Stimulated activated naive CD8-positive, alpha-beta T cell treated with anti-CD3 and anti-CD28 coated beads, Interleukin-15, Interleukin-2, amounts not matched to agents 100 U/mL and 50 U/mL, for 24 hours (primary cell): ENCODE data around the gene PPP1R14B.
A peak's percentile ranks its signal among the peaks of the same experiment; 100 is the strongest.

Source experiments
- ATAC-seq: fragments of 150-1000 bp; cut with Tn5 transposase; one replicate; pipeline ENCODE4 v1.10.0; 2021
- DNase-seq: peaks from one replicate; pipeline ENCODE4 v3.0.0; 2021

Gene PPP1R14B

DNA sequence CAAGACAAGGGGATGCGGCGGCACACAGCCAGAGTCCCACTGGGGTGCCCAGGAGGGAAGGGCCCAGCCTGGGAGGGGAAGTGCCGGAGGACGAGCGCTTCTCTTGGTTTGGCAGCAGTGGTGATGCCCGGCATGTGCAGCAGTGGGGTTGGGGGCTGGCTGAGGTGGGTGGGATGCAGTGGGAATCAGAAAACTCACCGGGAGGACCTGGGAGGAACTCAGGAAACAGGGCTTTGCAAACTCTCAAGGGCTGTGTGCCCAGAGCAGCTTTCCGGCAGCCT lies 37.2 kb downstream of the PPP1R14B start:
- ATAC-seq (no peak), DNase-seq (no peak)

DNA sequence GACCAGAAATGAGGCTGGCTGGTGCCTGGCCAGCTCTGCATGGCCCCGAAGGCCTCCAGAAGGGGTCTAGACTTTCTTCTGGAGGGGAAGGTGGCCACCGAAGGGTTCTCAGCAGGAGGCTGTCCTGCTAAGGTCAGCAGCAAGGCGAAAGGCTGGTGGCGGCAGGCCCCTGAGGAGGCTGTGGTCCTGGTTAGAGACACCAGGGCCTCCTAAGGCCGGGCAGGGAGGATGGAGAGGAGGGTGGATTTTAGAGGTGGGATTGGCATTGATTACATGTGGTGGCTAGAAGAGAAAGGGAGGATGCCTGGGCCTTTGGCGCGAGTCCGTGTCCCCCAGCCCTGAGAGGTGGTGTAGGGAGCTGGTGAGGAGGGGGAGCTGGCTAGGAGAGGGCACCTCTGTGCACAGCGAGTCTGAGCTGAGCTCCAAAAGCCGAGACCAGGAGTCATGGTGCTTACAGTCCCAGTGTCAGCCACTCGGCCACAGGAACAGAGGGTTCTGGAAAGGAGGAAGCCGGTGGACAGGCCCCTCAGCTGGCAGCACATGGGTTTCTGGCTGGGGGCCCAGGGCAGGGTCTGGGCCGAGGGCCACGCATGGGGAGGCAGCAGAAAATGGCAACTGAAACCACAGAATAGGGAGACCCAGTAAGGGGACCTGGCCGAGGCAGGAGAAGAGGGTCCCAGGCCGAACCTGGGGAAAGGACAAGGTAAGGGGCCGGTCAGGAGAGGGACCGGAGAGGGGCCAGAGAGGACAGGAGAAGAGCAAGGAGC lies 37.8 kb downstream of the PPP1R14B start:
- DNase-seq (no peak), ATAC-seq (no peak)

DNA sequence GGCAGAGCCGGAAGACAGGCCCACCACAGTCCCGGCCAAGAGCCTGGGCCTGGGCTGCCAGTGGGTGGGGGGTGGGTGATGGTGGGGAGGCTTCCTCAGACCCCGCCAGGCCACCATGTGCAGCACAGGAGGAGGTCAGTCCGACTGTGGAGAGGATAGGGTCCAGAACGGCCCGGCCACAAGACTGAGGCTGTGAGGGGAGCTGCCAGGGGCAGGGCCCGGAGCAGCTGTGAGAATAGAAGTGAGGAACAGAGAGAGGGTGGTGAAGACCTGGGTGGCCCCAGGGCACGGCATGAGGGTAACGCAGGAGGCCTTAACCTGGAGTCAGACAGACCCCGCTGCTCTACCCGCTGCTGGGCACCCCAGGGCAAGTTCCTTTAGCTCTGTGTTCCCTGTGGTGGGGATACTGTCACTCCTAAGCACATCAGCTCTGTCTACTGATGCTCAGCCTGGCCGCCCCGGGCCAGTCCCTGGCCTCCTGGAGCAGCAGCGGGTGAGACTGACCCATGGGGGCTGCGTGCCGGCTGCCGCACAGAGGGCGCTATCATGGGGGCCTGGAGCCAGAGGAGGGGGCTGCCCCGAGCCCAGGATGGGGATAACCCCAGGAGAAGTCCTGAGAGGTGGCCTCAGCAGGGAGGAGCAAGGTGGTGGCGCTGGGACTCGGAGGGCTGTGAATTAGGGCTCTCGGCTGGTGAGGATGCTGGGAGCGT lies 38.5 kb downstream of the PPP1R14B start:
- ATAC-seq (no peak), DNase-seq (no peak)

DNA sequence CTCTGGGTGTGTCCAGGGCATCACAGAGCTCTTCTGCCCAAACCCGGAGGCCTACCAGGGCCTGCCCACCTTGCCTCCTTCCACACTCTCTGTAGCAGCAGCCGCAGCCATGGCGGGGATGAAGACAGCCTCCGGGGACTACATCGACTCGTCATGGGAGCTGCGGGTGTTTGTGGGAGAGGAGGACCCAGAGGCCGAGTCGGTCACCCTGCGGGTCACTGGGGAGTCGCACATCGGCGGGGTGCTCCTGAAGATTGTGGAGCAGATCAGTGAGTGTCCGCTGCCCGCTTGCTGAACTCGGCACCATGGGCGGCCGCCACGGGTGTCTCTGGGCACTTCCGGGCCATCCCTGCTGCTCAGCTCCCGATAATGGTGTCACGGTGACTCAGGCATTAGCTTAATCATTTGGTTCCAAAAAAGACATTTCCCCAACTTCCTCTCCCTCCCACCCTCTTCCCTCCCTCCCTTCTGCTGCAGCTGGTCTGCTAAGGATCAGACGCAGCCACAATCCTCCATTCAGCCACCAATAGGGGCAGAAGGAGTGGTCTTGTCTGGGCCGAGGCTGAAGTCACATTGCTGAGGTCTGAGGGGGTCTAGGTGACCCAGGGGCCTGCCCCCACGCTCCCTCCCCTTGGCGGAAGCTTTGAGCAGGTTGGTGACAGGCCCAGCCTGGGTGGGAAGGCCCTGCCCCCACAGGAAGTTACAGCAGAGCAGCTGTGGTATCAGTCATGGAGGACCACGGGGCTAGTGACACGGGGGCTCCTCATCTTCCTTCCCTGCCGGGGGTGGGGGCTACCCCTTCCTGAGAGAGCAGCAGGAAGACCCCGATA lies 39.3 kb downstream of the PPP1R14B start:
- ATAC-seq (peak; percentile 84), DNase-seq (peak; percentile 89)

DNA sequence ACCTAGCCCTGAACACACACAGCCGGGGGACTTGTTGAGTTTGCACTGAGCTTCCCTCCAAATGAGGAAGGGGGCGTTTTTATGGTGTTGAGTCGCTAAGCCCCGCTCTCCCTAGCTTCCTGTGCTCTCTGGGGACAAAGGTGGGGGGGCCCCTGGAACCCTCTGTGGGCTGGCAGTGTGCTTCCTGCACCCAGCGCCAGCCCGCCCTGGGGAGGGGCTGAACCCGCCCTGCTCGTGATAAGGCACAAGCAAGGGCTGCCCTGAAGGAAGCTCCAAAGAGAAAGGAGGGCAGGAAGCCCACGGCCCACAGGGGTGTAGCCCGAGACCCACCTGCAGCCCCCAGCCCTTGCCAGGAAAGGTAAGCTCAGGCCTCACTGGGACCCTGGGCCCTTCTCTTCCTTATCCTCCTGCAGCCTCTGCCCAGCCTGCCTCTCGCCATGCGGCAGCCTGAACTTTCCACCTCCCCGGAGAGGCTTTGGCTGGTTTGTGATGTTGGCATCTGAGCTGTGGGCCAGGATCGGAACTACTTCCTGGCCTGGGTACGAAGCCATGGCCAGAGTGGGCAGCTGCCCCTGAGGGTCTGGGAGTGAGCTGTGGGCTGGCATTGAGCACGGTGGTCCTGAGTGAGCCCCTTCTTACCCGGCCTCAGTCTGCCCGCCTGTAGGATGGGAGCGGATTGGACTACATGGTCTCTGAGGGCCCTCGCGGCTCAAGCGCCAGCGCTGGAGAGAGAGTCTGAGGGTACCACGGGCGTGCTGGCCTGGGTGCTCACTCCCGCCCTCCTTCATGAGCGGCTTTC lies 40.1 kb downstream of the PPP1R14B start, which contains the start of gene FERMT3:
FERMT3 (plus strand) TSS at position 265 of the 799 bp plus-strand sequence. CDS start 644 bp downstream, outside the sequence.
- DNase-seq = peak; percentile 85

DNA sequence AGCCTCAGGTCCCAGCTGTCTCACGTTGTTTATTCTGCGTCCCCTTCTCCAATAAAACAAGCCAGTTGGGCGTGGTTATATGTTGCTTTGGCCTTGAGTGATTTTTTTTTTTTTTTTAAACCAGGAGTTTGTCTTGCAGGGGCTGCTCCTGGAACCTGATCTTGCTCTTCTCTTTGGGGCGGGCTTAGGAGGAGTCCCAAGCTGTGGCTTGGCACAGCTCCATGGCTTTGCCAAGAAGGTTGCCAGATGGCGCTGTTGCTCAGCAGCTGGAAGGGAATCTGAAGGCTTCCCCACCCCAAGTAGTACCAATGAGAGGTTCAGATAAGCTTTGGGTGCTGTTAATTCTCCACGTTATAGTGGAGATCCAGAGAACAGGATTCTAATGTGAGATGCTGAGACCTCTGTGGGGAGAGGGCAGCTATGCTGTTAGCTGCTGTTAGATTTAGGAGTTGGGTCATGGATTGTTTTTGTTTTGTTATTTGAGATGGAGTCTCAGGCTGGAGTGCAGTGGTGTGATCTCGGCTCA lies 42.2 kb downstream of the PPP1R14B start:
- DNase-seq (peak; percentile 77), ATAC-seq (no peak)

More for the DNA sequence above, 40.1 kb downstream of the PPP1R14B start, which contains the start of gene FERMT3:
- peak; percentile 65 for ATAC-seq

DNA sequence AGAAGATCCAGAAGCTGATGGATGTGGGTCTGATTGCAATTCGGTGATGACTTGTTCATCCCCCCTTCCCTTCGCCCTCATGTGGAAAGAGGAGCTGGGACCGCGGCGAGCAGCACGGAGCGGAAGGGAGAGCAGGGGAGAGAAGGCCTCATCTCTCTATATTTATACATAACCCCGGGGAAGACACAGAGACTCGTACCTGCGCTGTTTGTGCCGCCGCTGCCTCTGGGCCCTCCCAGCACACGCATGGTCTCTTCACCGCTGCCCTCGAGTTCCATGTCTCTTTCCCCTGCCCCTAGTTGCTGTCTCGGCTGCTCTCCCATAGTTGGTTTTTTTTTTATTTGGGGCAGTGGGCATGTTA lies 42.7 kb downstream of the PPP1R14B start:
- no peak for ATAC-seq
- DNase-seq = no peak

DNA sequence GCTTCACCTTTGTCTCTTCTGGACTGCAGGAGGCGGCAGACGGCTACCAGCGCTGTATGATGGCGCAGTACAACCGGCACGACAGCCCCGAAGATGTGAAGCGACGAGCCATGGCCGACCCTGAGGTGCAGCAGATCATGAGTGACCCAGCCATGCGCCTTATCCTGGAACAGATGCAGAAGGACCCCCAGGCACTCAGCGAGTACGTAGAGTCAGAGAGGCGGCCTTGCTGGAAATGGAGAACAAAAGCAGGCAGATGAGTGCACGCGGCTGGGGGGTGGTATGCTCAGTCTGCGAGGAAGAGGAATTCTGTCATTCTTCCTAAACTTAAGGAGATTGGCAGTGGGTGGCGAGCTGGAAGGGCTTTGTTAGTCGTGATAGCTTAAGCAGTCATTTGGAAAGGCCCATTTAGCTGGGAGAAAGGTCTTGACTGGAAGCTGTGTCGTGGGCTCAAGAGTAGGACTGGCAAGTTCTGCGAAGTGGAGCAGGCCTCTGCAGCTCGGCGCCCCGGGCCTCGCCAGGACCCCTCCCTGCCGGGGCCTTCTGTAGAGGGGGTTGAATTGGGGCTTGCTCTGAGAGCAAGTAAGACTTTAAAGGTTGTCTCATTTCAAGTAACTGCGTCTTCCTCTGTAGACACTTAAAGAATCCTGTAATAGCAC lies 43.2 kb downstream of the PPP1R14B start:
- ATAC-seq (no peak), DNase-seq (no peak)

DNA sequence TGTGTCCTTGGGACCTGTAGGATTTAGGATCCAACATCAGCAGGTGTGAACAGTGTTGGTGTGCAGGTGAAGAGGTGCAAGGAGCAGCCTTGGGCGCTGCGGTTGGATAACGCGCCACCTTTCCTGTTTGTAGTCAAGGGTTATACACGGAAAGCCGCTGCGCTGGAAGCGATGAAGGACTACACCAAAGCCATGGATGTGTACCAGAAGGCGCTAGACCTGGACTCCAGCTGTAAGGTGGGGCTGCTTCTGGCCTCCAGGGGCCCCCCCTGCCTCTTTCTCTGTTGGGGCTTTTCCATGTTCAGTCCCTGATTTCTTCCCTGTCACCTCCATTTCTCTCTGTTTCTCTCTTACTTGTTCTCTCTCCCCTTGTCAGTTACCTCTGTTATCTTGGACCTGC lies 43.8 kb downstream of the PPP1R14B start:
- no peak for DNase-seq
- no peak for ATAC-seq

DNA sequence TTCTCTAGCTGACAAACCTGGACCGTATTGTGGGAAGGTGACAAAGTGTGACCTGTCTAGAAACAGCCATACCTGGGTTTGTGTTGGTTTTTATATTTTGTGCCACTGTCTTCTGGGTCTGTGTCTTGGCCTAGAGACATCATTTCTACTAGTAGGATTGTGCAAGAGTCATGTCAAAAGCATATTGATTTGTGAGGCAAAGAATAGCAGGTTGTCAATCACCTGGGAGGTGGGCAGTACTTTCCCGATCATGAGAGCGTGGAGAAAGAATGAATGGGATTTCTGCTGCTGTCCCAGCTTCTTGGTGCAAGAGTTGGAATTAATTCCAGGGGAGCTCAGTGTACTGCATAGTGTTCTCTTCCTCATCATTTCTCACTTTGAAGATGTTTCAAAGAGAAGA lies 45.2 kb downstream of the PPP1R14B start:
- DNase-seq (no peak), ATAC-seq (no peak)

DNA sequence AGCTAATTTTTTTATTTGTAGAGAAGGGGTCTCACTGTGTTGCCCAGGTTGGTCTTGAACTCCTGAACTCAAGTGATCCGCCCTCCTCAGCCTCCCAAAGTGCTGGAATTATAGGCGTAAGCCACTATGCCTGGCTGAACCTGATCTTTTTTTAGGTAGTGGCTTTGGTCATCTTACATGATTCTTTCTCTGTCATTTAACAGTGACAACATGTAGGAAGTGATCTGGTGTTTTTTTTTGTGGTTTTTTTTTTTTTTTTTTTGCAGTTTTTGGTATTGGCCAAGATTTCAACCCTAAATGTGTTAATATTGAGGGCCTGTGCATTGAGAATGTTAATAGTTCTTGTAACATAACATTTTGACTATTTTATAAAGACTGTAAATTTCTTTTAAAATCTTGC lies 48.2 kb downstream of the PPP1R14B start:
- no peak for ATAC-seq
- DNase-seq = no peak

DNA sequence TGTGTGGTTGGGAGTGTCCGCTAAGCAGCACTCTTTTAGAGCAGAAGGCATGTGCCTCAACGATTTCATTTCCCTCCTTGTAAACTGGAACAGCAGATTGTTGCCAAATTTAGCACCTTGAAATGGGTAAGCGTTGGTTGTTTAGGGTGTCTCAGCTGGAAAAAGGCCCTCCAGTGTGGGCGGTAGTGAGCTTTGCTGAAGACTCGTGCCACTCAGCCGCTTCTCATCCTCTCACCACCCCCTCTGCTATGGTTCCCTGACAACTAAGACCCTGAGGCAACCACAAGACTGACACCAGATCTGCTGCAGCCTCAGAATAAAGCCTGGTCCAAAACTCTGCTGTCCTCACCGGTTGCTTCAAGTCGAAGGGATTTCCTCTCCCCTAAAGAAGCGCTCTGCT lies 50.1 kb downstream of the PPP1R14B start:
- no peak for DNase-seq
- ATAC-seq = no peak
